ENCODE data around the gene GNAO1.
"Not testable (repeated sequence)": the region's sequence is repeated elsewhere in the genome, so short reads cannot be mapped to it uniquely, and the experiment has no call there.

Gene GNAO1

DNA sequence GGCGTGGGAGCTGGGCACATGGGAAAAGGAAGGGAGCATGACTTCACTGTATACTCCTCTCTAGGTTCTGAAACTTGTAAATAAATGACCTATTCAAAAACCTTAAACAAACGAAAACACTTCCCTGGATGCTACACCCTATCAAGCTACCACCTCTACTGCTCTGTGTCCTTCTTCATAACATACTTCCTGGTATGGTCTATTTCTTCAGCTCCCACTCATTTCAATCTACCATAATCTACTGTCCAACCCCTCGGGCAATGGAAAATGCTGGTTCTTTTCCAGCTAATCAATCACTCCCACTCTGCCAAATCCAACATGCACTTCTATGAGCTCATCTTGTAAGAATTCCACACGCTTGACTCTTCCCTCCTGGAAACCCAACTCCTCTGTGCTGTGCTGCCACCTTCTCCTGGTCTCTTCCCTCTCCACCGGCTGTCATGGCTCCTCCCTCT lies 191.6 kb downstream of the GNAO1 start:
- TF ChIP-seq, protein P1, sequence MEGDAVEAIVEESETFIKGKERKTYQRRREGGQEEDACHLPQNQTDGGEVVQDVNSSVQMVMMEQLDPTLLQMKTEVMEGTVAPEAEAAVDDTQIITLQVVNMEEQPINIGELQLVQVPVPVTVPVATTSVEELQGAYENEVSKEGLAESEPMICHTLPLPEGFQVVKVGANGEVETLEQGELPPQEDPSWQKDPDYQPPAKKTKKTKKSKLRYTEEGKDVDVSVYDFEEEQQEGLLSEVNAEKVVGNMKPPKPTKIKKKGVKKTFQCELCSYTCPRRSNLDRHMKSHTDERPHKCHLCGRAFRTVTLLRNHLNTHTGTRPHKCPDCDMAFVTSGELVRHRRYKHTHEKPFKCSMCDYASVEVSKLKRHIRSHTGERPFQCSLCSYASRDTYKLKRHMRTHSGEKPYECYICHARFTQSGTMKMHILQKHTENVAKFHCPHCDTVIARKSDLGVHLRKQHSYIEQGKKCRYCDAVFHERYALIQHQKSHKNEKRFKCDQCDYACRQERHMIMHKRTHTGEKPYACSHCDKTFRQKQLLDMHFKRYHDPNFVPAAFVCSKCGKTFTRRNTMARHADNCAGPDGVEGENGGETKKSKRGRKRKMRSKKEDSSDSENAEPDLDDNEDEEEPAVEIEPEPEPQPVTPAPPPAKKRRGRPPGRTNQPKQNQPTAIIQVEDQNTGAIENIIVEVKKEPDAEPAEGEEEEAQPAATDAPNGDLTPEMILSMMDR (IDR thresholded peaks at IDR 0.05; ENCODE audit: low read depth, low read length): no peak

GRCh38 chr16:56384074-56384721 lies 192.9 kb downstream of the GNAO1 start:
- TF ChIP-seq, protein P1 (IDR thresholded peaks at IDR 0.05; ENCODE audit: low read depth, low read length): no peak
- no peak overlapping the region for H3K4me3 ChIP-seq (ENCODE audit: low read depth, low read length)

More for the DNA sequence above, 191.6 kb downstream of the GNAO1 start:
- H3K4me3 ChIP-seq (ENCODE audit: low read depth, low read length): no peak overlapping the region

- TF ChIP-seq, protein P1 (IDR thresholded peaks at IDR 0.05; ENCODE audit: low read depth, low read length): no peak
- H3K4me3 ChIP-seq (ENCODE audit: low read depth, low read length): no peak overlapping the region
Measured at GRCh38 chr16:56387396-56387795, 196.1 kb downstream of the GNAO1 start.

- no peak overlapping the region for H3K4me3 ChIP-seq (ENCODE audit: low read depth, low read length)
- TF ChIP-seq, protein P1 (IDR thresholded peaks at IDR 0.05; ENCODE audit: low read depth, low read length): no peak
Measured at GRCh38 chr16:56388209-56388608, 196.9 kb downstream of the GNAO1 start.

GRCh38 chr16:56389554-56389953 lies 198.3 kb downstream of the GNAO1 start:
- no peak overlapping the region for H3K4me3 ChIP-seq (ENCODE audit: low read depth, low read length)
- TF ChIP-seq, protein P1 (IDR thresholded peaks at IDR 0.05; ENCODE audit: low read depth, low read length): no peak

- H3K4me3 ChIP-seq (ENCODE audit: low read depth, low read length): not testable (repeated sequence)
Measured at GRCh38 chr16:56396724-56397123, 205.4 kb downstream of the GNAO1 start.

- no peak overlapping the region for H3K4me3 ChIP-seq (ENCODE audit: low read depth, low read length)
- TF ChIP-seq, protein P1 (IDR thresholded peaks at IDR 0.05; ENCODE audit: low read depth, low read length): no peak
Measured at GRCh38 chr16:56399047-56399446, 207.8 kb downstream of the GNAO1 start.

- no peak overlapping the region for H3K4me3 ChIP-seq (ENCODE audit: low read depth, low read length)
- TF ChIP-seq, protein P1 (IDR thresholded peaks at IDR 0.05; ENCODE audit: low read depth, low read length): no peak
Measured at GRCh38 chr16:56399486-56399885, 208.2 kb downstream of the GNAO1 start.
